GM04504 (cell line): Measurements from ENCODE around the gene TEAD3.
"Not testable (repeated sequence)": the region's sequence is repeated elsewhere in the genome, so short reads cannot be mapped to it uniquely, and the experiment has no call there.

Experiments used
- DNase-seq: peaks from one replicate; pipeline ENCODE4 v3.0.0-alpha.2; 2012; ENCODE audit warnings: low read depth

Gene TEAD3

DNA sequence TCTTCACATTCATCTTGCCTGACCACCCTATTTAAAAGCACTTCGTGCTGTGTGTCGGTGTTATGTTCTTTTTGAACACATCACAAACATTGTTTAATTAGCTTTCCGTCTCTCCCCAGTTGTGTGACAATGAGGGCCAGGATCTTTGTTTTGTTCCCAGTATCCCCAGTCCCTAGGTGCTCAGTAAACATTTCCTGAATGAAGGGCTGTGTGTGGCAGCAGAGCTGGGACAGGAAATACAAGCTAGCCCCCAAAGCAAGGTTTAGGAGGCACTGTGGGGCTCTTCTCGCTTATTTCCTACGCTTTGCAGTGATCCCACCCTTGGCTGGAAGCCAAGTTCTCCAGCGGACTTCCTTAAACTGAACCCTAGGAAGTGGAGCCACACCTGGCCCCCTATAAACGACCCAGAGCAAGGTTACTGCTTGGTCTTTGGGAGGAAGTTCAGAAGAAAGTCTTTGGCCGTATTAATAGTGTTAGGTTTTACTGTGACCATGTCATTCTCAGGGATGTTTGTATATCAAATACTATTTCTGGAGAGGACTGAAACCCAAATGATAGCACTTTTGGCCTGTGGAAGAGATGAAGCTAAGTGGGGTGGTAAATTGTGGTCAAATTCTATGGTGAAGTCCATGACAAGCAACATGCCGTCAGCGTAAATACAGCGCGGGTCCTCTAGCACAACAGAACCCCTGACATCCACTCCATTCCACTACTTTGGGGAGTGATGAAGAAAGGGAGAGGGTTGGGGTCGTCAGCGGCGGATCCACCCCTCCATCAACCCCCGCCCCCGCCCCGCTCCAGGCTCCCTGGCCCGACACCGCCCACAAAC lies 45.3 kb downstream of the TEAD3 start:
- DNase-seq, result no peak

DNA sequence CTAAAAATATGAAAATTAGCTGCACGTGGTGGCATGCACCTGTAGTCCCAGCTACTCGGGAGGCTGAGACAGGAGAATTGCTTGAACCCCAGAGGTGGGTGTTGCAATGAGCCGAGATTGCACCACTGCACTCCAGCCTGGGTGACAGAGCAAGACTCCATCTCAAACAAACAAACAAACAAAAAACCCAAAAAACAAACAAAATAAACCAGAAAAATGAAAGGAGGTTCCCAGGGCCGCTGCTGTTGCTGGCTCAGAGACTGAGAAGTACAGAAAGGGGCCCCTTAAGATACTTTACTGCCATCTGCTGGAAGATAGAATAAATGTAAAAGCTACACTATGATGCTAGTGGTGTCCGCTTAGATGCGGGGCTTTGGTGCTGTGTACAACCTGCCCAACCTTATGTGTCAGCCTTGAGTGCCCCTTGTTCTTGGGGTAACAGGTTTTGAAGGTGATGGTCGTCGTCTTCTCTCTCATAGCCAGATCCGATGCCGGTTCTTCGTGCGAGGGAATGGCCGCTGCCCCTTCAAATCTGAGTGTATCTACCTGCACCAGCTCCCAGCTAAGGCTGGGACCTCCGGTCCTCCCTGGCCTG lies 47.5 kb downstream of the TEAD3 start:
- no peak for DNase-seq

DNA sequence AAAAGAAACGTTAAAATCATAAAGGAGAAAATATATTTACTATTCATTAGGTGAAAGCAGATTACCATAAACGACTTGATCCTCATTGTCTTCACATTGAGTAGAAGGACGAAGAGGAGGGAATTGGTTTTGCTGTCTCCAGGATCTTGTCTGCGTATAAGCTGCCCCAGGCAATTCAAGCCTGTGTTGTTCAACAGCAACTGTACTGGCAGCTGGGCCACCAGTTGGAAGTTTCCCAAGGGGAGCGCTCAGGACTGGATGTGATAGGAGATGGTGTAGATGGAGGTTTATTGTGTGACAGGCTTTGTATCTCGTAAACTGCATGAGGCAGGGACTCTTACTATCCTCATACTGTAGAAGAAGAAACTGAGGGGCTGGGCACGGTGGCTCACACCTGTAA lies 48.7 kb downstream of the TEAD3 start:
- DNase-seq, result no peak

DNA sequence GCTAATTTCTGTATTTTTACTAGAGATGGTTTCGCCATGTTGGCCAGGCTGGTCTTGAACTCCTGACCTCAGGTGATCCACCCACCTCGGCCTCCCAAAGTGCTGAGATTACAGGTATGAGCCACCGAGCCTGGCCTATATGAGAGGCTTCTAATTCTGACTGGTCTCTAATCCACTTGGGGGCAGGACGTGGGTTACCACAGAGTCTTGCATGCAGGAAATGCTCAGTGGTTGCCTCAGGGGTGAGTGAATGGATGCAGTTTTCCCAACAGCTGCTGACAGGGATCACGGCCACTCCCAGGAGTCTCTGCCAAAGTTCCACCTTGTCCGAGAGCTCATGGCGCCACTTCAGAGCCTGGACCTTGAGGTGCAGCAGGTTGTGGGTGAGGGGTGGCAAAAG lies 51.2 kb downstream of the TEAD3 start:
- DNase-seq, result no peak

DNA sequence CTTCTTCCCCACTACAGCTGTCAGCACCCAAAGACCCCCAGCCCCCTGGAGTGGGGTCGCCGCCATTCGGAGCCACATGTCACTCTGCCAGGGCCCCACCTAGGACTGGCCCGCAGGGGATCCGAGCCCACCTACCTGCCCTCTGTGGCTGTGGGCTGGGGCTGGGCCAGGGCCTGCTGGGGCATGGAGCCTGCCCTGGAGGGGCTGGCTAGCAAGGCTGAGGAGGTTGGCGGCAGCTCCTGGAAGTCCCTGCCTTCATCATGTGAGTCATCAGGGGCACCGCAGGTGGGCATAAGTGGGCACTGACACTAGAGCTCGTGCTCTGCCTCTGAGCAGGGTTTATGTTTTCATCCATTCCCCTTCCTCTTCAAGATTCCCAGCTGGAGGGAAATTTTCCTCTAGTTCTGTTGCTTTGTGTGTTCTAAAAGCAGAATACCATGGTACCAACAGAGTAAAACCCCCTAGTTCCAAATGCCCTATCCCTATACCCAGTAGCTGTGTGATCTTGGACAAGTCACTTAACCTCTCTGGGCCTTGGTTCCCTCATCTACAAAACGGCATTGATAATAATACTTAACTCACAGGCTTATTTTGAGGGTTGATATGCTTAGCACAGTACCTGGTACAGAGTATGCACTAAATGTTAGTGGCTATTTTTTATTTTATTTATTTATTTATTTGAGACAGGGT lies 53.4 kb downstream of the TEAD3 start:
- no peak for DNase-seq

DNA sequence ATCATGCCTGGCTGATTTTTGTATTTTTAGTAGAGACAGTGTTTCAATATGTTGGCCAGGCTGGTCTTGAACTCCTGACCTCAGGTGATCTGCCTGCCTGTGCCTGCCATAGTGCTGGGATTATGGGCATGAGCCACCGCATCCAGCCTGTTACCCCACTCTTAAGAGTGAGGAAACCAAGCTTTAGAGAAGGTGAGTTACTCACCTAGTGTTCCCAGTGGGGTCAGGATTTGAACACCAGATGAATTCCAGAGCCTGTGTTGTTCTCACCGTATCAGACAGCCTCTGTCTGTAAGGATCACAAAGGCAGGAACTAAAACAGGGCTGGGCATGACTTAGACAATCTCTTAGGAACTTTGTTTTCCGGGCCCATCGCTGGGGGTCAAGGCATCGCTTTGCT lies 54.2 kb downstream of the TEAD3 start:
- no peak for DNase-seq

DNA sequence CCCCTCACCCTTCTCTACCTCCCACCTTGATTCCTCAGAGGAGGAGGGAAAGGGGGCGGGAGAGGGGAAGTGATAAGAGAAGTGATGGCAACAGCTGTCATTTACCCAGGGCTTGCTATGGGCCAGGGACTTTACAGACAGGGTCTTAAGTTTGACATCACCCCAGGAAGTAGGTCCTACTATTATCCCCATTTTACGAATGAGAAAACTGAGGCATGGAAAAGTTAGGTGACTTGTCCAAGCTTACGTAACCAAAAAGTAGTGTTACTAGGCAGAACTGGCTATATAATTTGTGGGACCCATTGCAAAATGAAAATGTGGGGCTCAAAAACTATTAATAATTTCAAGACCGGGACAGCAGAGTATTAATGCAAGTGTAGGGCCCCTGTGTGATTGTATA lies 55.2 kb downstream of the TEAD3 start:
- DNase-seq, result no peak

DNA sequence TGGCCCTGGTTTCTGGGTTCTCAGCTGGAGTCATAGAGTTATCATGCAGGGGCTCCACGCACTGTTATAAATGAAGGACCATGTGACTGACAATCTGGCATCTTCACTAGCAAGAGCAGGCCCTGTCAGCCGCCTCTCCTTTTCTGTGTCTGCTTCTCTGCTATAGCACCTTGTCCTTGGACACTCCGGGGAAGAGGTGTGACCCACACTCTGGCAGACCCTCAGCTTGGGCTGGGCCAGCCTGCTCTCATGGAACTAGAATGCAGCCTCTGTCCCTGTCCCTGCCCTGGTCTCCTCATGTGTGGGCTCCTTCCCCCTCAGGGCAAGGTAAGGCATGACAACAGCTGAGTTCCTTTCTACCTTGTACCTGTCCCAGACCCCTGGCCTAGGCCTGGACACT lies 55.7 kb downstream of the TEAD3 start:
- DNase-seq, result no peak

DNA sequence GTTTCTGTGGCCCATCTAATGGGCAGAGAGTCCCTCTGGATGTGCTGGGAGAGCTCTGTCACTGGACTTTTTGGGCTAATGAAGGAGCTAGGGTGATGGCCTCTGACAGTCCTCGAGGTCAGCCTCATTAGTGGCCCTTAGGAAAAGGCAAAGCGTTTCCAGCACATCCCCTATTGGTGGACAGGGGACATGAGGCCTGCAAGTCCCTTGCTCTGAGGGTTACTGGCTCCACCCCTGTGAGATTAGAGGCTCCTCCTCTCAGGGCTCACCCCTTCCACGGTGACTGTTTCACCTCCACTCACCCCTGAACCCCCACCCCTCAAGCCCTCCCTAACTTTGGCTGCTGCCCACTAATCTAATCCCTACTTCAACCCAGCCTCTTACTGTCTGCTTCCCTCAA lies 57.6 kb downstream of the TEAD3 start:
- DNase-seq, result no peak

DNA sequence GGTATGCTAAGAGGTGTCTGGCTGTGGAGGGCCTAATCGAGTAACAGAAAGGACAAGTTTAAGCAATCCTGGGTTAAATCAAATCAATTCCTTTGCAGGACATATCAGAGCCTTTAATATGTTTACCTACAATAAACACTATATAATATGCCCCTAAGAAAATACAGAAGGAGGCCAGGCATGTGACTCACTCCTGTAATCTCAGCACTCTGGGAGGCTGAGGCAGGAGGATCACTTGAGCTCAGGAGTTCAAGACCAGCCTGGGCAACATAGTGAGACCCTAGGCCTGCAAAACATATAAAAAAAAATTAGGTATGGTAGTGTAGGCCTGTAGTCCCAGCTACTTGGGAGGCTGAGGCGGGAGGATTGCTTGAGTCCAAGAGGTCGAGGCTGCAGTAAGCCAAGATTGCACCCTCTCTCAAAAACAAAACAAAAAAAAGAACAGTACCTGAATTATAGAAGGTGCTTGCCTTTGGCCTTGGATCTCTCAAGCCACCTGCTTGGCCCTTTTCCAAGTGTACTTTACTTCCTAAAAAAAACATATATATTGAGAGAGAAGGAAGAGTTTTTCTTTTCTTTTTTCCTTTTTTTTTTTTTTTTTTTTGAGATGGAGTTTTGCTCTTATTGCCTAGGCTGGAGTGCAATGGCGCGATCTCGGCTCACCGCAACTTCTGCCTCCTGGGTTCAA lies 58.4 kb downstream of the TEAD3 start:
- DNase-seq, result not testable (repeated sequence)

DNA sequence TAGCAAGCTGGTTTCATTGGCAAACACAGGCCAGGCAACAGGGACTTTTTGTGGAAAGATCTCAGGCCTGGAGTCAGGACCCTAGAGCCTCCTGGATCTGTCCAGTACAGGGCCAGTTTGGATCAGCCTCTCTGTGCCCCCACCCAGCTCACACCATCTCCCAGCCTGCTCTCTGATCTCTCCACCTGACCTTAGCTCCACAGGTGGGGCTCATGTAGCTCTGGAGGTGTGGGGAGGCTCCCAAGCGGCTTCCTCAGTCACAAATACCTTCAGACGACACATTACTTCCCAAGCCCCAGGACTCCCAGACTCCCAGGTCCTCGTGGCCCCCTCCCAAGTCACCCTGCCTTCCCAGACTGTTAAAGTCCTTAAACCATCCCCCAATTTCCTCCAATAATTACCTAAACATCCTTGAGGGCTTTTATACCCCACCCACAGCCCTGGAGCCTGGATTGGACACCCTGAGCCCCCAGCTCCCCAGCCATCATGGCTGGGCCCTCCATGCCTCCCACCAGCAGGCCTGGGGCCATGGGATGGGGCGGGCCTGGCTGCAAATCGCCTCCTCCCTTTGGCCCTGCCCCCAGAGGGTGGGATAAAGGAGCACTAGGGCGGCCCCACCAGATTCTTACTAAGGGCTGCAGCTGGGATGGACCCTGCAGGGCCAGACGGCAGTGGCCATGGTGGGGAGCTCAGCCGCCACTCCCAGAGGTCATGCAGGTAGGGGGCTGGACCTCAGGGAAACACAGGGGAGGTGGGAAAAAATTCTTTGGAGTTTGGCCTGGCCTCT lies 60.6 kb downstream of the TEAD3 start:
- DNase-seq, result no peak

DNA sequence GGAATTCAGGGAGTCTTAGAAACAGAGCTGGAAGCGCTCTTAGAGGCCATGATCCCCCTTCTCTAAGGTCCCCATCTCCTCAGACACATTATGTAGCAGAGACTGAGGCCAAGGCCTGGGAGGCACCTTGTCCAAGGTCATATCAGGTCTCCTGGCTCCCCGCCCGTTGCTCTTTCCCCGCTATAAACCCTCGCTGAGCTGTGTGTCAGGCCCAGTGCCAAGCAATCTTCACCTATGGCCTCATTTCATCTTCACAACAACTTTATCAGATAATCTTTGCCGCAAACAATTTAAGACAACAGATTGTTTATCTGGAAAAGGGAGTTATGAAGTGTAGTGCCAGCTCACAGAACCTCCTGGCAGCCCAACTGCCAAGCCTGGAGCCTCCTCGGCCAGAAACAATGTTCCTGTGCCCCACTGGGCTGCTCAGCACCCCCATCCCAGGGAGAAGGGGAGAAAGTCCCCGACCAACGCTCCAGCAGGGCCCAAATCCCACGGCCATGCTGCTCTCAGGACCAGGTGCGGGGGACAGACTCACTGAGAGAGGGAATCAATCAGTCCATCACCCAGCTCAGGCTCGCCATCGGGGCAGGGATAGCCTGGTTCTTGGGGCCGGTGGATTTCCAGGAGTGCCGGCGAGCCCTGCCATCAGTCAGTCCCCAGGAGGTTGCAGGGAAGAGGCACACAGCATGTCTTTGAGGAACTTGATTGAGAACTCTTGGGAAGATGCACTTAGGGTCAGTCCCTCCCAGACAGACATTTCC lies 61.6 kb downstream of the TEAD3 start:
- DNase-seq, result no peak

DNA sequence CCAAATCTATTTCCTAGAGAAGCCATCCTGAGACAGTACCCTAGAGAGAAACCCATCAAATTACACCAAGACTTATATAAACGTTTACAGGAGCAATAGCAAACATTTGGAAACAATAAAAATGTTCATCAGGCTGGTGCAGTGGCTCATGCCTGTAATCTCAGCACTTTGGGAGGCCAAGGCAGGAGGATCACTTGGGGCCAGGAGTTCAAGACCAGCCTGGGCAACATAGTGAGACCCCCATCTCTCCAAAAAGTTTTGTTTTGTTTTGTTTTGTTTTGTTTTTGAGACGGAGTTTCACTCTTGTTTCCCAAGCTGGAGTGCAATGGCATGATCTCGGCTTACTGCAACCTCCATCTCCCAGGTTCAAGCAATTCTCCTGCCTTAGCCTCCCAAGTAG lies 64.2 kb downstream of the TEAD3 start:
- DNase-seq, result not testable (repeated sequence)

DNA sequence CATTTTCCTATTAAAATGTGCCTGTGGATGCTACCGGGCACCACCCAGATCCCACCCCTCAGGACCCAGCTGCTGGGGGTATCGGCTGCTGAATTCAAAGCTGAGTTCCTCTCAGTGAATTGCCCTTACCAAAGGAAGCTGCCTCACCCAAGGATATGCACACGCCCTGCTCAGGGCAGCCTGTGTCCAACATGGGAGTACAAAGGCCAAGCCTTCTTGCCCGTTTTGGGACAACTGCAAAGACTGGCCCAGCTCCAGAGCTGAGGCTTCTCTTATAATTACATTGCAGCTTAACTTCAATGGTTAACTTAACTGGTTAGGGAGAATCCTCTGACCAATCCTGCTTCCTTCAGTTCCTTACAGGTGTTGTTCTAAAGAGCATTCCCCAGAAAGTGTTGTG lies 64.6 kb downstream of the TEAD3 start:
- DNase-seq, result no peak

DNA sequence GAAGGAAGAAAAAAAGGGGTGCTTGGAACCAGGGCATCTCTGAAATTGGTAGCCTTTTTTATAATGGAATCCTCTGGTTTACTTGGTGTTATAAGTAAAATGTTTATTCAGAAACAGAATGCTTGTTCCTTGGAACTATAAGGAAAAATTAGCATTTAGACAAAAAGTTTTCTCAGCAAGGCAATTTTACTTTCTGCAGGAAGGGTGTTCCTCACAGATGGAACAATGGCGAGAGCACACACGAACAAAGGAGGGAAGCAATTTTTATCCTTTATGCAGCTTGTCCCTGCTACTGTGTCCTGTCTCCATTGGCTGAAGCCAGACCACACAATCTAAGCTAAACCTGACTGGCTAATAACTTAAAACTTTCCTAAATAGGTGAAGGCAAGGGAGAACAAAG lies 67.4 kb downstream of the TEAD3 start:
- no peak for DNase-seq

DNA sequence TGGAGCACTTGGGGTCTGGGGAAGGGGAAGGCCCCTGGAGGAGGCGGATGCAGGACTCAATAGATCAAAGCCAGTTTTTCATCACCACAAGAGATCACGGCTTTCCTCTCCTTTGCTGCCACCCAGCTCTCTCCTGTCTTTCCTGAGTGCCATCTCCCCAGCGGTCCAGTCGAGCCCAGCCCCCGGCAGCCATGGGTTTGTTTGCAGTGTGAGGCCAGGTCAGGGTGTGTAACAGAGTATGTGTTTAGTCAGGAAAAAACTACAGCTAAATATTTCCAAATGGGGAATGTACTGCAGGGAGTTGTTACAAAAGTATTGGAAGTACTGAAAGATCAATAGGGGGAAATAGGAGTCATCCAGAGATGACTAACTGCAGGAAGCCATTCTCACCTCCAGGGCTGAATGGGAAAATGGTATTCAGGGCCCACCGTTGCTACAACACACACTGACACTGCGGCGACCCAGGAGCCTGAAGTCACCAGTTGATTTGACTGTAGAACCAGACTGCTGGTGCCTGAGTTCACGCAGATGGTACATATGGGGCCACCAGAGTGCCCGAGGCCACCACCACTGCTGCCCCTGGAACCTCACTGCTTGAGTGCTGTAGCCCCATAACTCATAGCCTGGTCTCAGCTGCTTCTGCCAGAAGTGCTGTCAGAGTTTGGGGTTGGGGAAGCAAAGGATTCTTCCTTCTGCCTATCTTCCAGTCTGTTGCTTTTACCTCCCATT lies 68.3 kb downstream of the TEAD3 start:
- no peak for DNase-seq

DNA sequence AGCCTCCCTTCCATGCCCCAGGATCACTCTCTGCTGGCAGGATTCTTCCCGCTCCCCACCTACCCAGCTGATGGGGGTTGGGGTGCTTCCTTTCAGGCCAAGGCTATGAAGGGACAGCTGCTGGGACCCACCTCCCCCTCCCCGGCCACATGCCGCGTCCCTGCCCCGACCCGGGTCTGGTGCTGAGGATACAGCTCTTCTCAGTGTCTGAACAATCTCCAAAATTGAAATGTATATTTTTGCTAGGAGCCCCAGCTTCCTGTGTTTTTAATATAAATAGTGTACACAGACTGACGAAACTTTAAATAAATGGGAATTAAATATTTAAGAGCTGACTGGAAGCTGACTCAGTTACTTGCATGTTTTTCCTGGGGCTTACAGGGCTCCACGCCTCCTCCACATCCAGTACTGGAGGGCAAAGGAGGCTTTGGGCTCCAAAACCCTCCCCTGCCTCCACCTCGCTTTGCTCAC lies 69.0 kb downstream of the TEAD3 start:
- DNase-seq, result no peak

DNA sequence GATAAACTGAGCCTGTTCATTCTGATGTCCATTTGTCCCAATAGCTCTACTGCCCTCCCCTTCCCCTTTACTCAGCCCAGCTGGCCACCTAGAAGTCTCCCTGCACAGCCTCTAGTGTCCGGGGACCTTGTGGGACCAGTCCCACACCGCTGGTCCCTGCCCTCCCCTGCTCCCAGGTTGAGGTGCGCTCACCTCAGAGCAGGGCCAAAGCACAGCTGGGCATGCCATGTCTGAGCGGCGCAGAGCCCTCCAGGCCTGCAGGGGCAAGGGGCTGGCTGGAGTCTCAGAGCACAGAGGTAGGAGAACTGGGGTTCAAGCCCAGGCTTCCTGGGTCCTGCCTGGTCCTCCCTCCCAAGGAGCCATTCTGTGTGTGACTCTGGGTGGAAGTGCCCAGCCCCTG lies 69.4 kb downstream of the TEAD3 start:
- DNase-seq, result no peak

DNA sequence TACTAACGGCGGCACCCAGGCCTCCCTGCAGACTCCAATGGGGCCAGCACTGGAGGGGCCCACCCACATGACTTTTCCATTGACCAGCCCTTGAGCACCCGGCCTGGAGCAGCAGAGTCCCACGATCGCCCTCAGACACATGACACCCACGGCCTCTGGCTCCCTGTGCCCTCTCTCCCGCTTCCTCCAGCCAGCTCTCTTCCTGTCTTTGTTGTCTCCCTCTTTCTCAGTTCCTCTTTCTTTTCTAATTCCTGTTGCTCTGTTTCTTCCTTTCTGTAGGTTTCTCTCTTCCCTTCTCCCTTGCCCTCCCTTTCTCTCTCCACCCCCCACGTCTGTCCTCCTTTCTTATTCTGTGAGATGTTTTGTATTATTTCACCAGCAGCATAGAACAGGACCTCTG lies 70.8 kb downstream of the TEAD3 start:
- DNase-seq, result no peak

DNA sequence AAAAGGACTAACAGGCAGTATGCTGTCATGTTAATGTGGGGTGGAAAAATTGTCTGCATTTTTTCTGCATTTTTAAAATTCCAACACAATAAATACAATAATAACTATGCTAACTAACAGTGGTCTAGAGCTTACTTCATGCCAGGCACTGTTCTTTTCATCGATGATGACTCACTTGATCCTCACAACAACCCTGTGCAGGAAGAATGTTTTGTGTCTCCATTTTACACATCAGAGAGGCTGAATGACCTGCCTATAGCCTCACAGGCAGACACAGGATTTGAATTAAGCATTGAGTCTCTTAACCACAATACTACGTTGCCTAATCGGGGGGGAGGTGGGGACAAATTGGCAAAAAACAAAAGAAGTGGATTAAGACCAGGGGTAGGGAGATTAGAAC lies 71.6 kb downstream of the TEAD3 start:
- peak; percentile 71 for DNase-seq
